Neural cell (in vitro differentiated cells): ENCODE data around the gene CDA.
A peak's percentile ranks its signal among the peaks of the same experiment; 100 is the strongest.

ENCODE experiments used
- EP300 ChIP-seq: fragments of 450-650 bp; conservative IDR thresholded peaks from 2 replicates; pipeline ENCODE4 v1.6.1; 2014; ENCODE audit warnings: antibody characterized with exemption, mild to moderate bottlenecking, moderate library complexity; ENCODE audit not compliant: poor library complexity, severe bottlenecking
- EZH2 ChIP-seq: fragments of 200-600, 300-800 bp; shearing (Covaris generic), sonication (generic); IDR thresholded peaks from 2 replicates; pipeline ENCODE4 v1.6.1; 2014; ENCODE audit warnings: antibody characterized with exemption, low read length, borderline replicate concordance, mild to moderate bottlenecking; ENCODE audit not compliant: insufficient read depth, poor library complexity, severe bottlenecking
- MXI1 ChIP-seq: fragments of 450-650 bp; conservative IDR thresholded peaks from 2 replicates; pipeline ENCODE4 v1.6.1; 2014; ENCODE audit warnings: antibody characterized with exemption, mild to moderate bottlenecking; ENCODE audit not compliant: poor library complexity, severe bottlenecking
- POLR2AphosphoS5 ChIP-seq: IDR thresholded peaks from 2 replicates; pipeline ENCODE4 v1.6.1; 2012
- RAD21 ChIP-seq: fragments of 450-650 bp; conservative IDR thresholded peaks from 2 replicates; pipeline ENCODE4 v1.6.1; 2014; ENCODE audit warnings: antibody characterized with exemption, mild to moderate bottlenecking, moderate library complexity
- SMC3 ChIP-seq: fragments of 450-650 bp; conservative IDR thresholded peaks from 2 replicates; pipeline ENCODE4 v1.6.1; 2014; ENCODE audit warnings: antibody characterized with exemption, mild to moderate bottlenecking, moderate library complexity; ENCODE audit not compliant: poor library complexity
- TAF1 ChIP-seq: IDR thresholded peaks from 2 replicates; pipeline ENCODE4 v1.6.1; 2012; ENCODE audit warnings: low read depth
- TF ChIP-seq, protein P1 (sequence below): fragments of 450-650 bp; IDR thresholded peaks from 2 replicates; pipeline ENCODE4 v1.5.1; 2014; ENCODE audit warnings: antibody characterized with exemption, mild to moderate bottlenecking, moderate library complexity; ENCODE audit not compliant: poor library complexity, severe bottlenecking
- TF ChIP-seq, protein P2 (sequence below): IDR thresholded peaks from 2 replicates; pipeline ENCODE4 v1.6.1; 2012; ENCODE audit warnings: borderline replicate concordance

DNA sequence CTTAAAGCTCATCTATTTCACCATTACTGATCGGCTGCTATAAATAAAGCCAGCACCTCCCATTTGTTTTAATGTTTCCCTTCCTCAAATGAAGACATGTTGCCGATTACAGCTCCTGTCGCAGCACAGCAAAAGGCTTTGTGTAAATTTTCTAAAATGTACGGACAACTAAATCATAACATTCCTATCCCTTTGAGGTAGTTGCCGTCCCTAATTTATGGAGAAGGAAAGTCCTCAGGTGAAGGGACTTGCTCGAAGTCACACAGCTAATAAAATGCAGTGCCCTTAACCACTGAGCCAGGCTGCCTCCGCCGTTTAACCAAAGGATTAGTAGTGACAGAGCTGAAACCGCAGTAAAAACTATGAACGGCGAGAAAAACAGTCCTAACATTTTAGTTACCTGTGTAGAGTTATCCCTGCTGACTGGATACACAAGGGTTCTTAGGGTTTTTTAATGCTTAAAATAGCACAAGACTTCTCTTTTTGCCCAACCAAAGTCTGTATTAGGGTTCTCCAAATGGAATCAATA, 45.2 kb downstream of the CDA start:
- TF ChIP-seq, protein P1, sequence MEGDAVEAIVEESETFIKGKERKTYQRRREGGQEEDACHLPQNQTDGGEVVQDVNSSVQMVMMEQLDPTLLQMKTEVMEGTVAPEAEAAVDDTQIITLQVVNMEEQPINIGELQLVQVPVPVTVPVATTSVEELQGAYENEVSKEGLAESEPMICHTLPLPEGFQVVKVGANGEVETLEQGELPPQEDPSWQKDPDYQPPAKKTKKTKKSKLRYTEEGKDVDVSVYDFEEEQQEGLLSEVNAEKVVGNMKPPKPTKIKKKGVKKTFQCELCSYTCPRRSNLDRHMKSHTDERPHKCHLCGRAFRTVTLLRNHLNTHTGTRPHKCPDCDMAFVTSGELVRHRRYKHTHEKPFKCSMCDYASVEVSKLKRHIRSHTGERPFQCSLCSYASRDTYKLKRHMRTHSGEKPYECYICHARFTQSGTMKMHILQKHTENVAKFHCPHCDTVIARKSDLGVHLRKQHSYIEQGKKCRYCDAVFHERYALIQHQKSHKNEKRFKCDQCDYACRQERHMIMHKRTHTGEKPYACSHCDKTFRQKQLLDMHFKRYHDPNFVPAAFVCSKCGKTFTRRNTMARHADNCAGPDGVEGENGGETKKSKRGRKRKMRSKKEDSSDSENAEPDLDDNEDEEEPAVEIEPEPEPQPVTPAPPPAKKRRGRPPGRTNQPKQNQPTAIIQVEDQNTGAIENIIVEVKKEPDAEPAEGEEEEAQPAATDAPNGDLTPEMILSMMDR, result no peak
- no peak for TF ChIP-seq EP300
- TF ChIP-seq SMC3, result no peak
- TF ChIP-seq POLR2AphosphoS5, result no peak
- no peak for TF ChIP-seq TAF1
- TF ChIP-seq RAD21, result peak; percentile 17
- TF ChIP-seq, protein P2, sequence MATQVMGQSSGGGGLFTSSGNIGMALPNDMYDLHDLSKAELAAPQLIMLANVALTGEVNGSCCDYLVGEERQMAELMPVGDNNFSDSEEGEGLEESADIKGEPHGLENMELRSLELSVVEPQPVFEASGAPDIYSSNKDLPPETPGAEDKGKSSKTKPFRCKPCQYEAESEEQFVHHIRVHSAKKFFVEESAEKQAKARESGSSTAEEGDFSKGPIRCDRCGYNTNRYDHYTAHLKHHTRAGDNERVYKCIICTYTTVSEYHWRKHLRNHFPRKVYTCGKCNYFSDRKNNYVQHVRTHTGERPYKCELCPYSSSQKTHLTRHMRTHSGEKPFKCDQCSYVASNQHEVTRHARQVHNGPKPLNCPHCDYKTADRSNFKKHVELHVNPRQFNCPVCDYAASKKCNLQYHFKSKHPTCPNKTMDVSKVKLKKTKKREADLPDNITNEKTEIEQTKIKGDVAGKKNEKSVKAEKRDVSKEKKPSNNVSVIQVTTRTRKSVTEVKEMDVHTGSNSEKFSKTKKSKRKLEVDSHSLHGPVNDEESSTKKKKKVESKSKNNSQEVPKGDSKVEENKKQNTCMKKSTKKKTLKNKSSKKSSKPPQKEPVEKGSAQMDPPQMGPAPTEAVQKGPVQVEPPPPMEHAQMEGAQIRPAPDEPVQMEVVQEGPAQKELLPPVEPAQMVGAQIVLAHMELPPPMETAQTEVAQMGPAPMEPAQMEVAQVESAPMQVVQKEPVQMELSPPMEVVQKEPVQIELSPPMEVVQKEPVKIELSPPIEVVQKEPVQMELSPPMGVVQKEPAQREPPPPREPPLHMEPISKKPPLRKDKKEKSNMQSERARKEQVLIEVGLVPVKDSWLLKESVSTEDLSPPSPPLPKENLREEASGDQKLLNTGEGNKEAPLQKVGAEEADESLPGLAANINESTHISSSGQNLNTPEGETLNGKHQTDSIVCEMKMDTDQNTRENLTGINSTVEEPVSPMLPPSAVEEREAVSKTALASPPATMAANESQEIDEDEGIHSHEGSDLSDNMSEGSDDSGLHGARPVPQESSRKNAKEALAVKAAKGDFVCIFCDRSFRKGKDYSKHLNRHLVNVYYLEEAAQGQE, result no peak
- no peak for TF ChIP-seq MXI1
- TF ChIP-seq EZH2, result no peak
